ENCODE results near the gene TKFC. TPM values are rescaled to one million over a fixed set of nuclear protein-coding genes. Genes with fewer than 3 reads are reported as not detected.
A peak's percentile ranks its signal among the peaks of the same experiment; 100 is the strongest.

Gene TKFC
- total and polyA plus RNA-seq, 8 donors = 26.6 to 48.5 (median 32.0) TPM

GRCh38 chr11:61353131-61354067, 20.4 kb downstream of the TKFC start:
- Histone ChIP-seq H3K4me1 (peaks cover 0 to 20% of the 10 kb centered on the region in 2 donors), H3K27ac (no peak overlapping the region), H3K4me3 (no peak overlapping the region), H3K36me3 (peaks cover 0 to 71% of the 10 kb centered on the region in 2 donors), H3K27me3 (no peaks in the 10 kb centered on the region), H3K9me3 (no peaks in the 10 kb centered on the region)
- TF ChIP-seq, protein P1, sequence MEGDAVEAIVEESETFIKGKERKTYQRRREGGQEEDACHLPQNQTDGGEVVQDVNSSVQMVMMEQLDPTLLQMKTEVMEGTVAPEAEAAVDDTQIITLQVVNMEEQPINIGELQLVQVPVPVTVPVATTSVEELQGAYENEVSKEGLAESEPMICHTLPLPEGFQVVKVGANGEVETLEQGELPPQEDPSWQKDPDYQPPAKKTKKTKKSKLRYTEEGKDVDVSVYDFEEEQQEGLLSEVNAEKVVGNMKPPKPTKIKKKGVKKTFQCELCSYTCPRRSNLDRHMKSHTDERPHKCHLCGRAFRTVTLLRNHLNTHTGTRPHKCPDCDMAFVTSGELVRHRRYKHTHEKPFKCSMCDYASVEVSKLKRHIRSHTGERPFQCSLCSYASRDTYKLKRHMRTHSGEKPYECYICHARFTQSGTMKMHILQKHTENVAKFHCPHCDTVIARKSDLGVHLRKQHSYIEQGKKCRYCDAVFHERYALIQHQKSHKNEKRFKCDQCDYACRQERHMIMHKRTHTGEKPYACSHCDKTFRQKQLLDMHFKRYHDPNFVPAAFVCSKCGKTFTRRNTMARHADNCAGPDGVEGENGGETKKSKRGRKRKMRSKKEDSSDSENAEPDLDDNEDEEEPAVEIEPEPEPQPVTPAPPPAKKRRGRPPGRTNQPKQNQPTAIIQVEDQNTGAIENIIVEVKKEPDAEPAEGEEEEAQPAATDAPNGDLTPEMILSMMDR (IDR thresholded peaks at IDR 0.05) = no peak
- no peak for ATAC-seq
- no peak for DNase-seq
- intact Hi-C loops (cut with DNase I) = no loop called here

DNA sequence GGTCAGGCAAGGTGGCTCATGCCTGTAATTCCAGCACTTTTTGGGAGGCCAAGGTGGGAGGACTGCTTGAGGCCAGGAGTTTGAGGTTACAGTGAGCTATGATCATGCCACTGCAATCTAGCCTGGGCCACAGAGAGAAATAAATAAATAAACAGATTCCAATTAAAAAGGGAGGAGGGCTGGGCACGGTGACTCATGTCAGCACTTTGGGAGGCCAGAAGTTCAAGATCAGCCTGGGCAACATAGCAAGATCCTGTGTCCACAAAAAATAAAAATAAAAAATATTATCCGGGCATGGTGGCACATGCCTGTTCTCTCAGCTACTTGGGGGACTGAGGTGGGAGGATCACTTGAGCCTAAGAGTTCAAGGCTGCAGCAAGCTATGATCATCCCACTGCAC, 21.2 kb downstream of the TKFC start:
- no peak for DNase-seq
- intact Hi-C loops (cut with DNase I) = no loop called here
- peaks cover 0 to 63% of the 10 kb centered on the region in 2 donors for H3K36me3 ChIP-seq
- H3K4me3 ChIP-seq = no peak overlapping the region
- H3K27me3 ChIP-seq = no peaks in the 10 kb centered on the region
- H3K4me1 ChIP-seq = peaks cover 0 to 18% of the 10 kb centered on the region in 2 donors
- H3K9me3 ChIP-seq = no peaks in the 10 kb centered on the region
- H3K27ac ChIP-seq = no peak overlapping the region
- no peak for ATAC-seq
- TF ChIP-seq, protein P1 (IDR thresholded peaks at IDR 0.05) = no peak

DNA sequence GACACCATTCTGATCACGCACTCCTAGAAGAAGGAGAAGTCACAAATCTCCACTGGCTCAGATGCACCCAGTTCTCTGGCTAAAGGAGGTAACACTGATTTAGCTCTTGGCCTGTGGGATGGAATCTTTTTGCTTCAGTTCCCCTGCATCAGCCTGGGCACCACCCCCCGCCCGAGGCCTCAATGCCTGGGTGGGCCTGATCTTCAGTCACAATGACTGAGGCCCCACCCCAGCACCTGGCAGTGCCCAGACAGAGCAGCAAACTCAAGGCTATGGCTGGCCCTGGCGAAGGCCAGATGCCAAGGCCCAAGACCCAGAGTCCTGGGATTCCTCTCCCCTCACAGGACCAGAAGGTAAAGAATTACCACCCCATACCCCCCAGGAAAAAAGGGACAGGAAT, 23.7 kb downstream of the TKFC start:
- TF ChIP-seq, protein P1 (IDR thresholded peaks at IDR 0.05) = no peak
- H3K4me1 ChIP-seq = peaks cover 0 to 40% of the 10 kb centered on the region in 2 donors
- H3K27me3 ChIP-seq = no peaks in the 10 kb centered on the region
- H3K36me3 ChIP-seq = peaks cover 0 to 39% of the 10 kb centered on the region in 2 donors
- H3K27ac ChIP-seq = peak overlapping the region in 1 of 2 donors; percentile 79
- H3K9me3 ChIP-seq = no peaks in the 10 kb centered on the region
- ATAC-seq (no peak), DNase-seq (no peak)
- H3K4me3 ChIP-seq = no peak overlapping the region
- intact Hi-C loops (cut with DNase I) = no loop called here

DNA sequence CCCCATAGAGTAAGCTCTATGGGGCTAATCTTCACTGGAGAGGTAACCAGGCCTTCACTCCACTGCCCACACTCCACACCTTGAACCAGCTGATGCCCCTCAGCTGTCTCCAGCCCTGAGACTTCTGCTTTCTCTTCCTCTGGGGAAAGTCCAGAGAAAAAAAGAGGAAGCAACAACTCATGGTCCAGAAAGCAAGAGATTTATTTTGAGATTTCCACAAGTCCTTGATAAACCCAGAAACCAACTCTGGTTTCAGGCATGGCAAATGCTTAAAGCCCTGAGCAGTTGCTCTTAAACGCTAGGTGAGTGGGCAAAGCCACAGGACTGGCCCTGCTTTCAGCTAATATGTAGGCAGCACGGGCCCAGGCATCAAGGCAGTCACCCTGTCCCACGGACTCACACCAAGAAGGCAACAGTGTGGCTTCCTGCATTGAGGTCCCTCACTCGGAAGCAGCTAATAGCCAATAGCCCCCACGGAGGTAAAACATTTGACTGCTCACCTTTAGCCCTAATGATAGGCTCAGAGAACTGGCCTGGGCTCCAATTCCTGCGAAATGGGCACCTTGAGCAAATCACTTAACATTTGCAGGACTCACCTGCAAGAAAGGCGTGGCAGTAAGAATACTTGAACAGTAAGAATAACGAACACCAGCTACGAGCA, 24.3 kb downstream of the TKFC start:
- H3K4me1 ChIP-seq = peaks cover 0 to 40% of the 10 kb centered on the region in 2 donors
- TF ChIP-seq, protein P1 (IDR thresholded peaks at IDR 0.05) = no peak
- no peak for ATAC-seq

DNA sequence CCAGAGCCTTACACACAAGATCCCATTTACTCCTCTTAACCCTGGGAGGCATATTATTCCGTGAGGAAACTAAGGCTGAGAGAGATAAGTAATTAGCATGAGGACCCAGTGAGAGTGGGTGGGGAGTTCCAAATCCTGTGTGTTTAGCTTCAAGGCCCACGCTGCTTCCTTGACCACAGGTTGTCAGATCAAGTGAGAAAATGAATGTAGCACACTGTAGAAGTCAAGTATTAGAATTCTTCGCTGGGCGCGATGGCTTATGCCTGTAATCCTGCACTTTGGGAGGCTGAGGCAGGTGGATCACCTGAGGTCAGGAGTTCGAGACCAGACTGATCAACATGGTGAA, 24.8 kb downstream of the TKFC start:
- intact Hi-C loops (cut with DNase I) = no loop called here
- DNase-seq (no peak), ATAC-seq (no peak)
- H3K36me3 ChIP-seq = peaks cover 0 to 27% of the 10 kb centered on the region in 2 donors
- H3K27me3 ChIP-seq = no peaks in the 10 kb centered on the region
- H3K27ac ChIP-seq = peak overlapping the region in 1 of 2 donors; percentile 79
- H3K4me1 ChIP-seq = peaks cover 1 to 43% of the 10 kb centered on the region in 2 donors
- no peaks in the 10 kb centered on the region for H3K9me3 ChIP-seq
- no peak overlapping the region for H3K4me3 ChIP-seq
- TF ChIP-seq, protein P1 (IDR thresholded peaks at IDR 0.05) = no peak

More for the DNA sequence above, 24.3 kb downstream of the TKFC start:
- DNase-seq = no peak
- Histone ChIP-seq H3K27ac (peak overlapping the region in 1 of 2 donors; percentile 79), H3K4me3 (no peak overlapping the region), H3K36me3 (peaks cover 0 to 32% of the 10 kb centered on the region in 2 donors), H3K27me3 (no peaks in the 10 kb centered on the region), H3K9me3 (no peaks in the 10 kb centered on the region)
- intact Hi-C loops (cut with DNase I) = no loop called here

All from left lung (tissue), 10 donors.